ENCODE data around the gene NHLRC4. TPM values are rescaled to one million over a fixed set of nuclear protein-coding genes. Genes with fewer than 3 reads are reported as not detected.

Gene NHLRC4
- total RNA-seq, 1 donor from 2014 or later = 0.38 TPM

GRCh38 chr16:560701-561412, 5.9 kb upstream of the NHLRC4 start:
- DNase-seq (no peak), ATAC-seq (ENCODE audit: poor library complexity) (no peak)
- intact Hi-C loops (cut with DNase I) = no loop called here

GRCh38 chr16:561413-561794, 5.4 kb upstream of the NHLRC4 start:
- ATAC-seq (ENCODE audit: poor library complexity) (no peak), DNase-seq (no peak)
- intact Hi-C loops (cut with DNase I) = no loop called here

GRCh38 chr16:561957-562938, 4.6 kb upstream of the NHLRC4 start:
- intact Hi-C loops (cut with DNase I) = no loop called here

GRCh38 chr16:563072-563644, 3.6 kb upstream of the NHLRC4 start:
- ATAC-seq (ENCODE audit: poor library complexity) (no peak), DNase-seq (no peak)

More at GRCh38 chr16:561957-562938, 4.6 kb upstream of the NHLRC4 start:
- DNase-seq (no peak), ATAC-seq (ENCODE audit: poor library complexity) (no peak)

GRCh38 chr16:564690-565418, 2.0 kb upstream of the NHLRC4 start:
- intact Hi-C loops (cut with DNase I) = no loop called here
- no peak for DNase-seq
- no peak for ATAC-seq (ENCODE audit: poor library complexity)

More at GRCh38 chr16:563072-563644, 3.6 kb upstream of the NHLRC4 start:
- intact Hi-C loops (cut with DNase I) = no loop called here

- DNase-seq = no peak
- intact Hi-C loops (cut with DNase I) = no loop called here
- no peak for ATAC-seq (ENCODE audit: poor library complexity)
These were observed 1.1 kb upstream of the NHLRC4 start for GRCh38 chr16:565419-566330.

- DNase-seq = no peak
- ATAC-seq (ENCODE audit: poor library complexity) = no peak
- intact Hi-C loops (cut with DNase I) = no loop called here
These were observed 810 bp downstream of the NHLRC4 start for GRCh38 chr16:567373-568256.

GRCh38 chr16:568401-569258, 1.8 kb downstream of the NHLRC4 start:
- no peak for DNase-seq
- ATAC-seq (ENCODE audit: poor library complexity) = no peak
- intact Hi-C loops (cut with DNase I) = no loop called here

- ATAC-seq (ENCODE audit: poor library complexity) (peak; percentile 66), DNase-seq (peak; percentile 83)
- intact Hi-C loops (cut with DNase I) = no loop called here
These were observed 2.8 kb downstream of the NHLRC4 start, which contains the start of gene PIGQ for GRCh38 chr16:569445-570254. TSS of gene PIGQ (plus strand) at chr16:569968. CDS start at chr16:574075, 4,107 bp downstream.

GRCh38 chr16:572865-573650, 6.3 kb downstream of the NHLRC4 start:
- ATAC-seq (ENCODE audit: poor library complexity) = no peak
- intact Hi-C loops (cut with DNase I) = no loop called here
- no peak for DNase-seq

GRCh38 chr16:574021-574760, 7.4 kb downstream of the NHLRC4 start:
- intact Hi-C loops (cut with DNase I) = no loop called here
- no peak for DNase-seq

GRCh38 chr16:575354-576196, 8.8 kb downstream of the NHLRC4 start:
- ATAC-seq (ENCODE audit: poor library complexity) (no peak), DNase-seq (no peak)
- intact Hi-C loops (cut with DNase I) = no loop called here

More at GRCh38 chr16:574021-574760, 7.4 kb downstream of the NHLRC4 start:
- no peak for ATAC-seq (ENCODE audit: poor library complexity)
